Measurements from ENCODE around the gene HOXD3. TPM values are rescaled to one million over a fixed set of nuclear protein-coding genes. Genes with fewer than 3 reads are reported as not detected.

The HOXD3 gene
- total RNA-seq, 2 experiments from 2014 or later, result not detected

GRCh38 chr2:176157499-176158185 is 535 bp downstream of the HOXD3 start:
- no peaks in the 10 kb centered on the region for H3K9me2 ChIP-seq (ENCODE audit: insufficient read depth, low read length)
- no peaks in the 10 kb centered on the region for H4K20me1 ChIP-seq (ENCODE audit: insufficient read depth, low read length)
- BruUV-seq (replicated peaks), result no TSS peak
- DNase-seq (ENCODE audit: low spot score), result no peak
- CTCF ChIA-PET (ENCODE audit: unreplicated experiment), result no interaction called here
- H2AFZ ChIP-seq (ENCODE audit: low read length), result no peak overlapping the region
- H3K27ac ChIP-seq (ENCODE audit: low read depth, low read length, poor library complexity, severe bottlenecking), result no peak overlapping the region
- H3K4me3 ChIP-seq (ENCODE audit: low read depth, low read length, poor library complexity, severe bottlenecking), result no peak overlapping the region
- no peaks in the 10 kb centered on the region for H3K36me3 ChIP-seq (ENCODE audit: insufficient read depth, low read length)
- no peaks in the 10 kb centered on the region for H3K4me1 ChIP-seq (ENCODE audit: insufficient read depth, low read length, poor library complexity, severe bottlenecking)
- POLR2A ChIA-PET, result no interaction called here
- TF ChIP-seq EZH2phosphoT487 (IDR thresholded peaks at IDR 0.05; ENCODE audit: borderline replicate concordance, low read depth, low read length), result no peak
- TF ChIP-seq, protein P1, sequence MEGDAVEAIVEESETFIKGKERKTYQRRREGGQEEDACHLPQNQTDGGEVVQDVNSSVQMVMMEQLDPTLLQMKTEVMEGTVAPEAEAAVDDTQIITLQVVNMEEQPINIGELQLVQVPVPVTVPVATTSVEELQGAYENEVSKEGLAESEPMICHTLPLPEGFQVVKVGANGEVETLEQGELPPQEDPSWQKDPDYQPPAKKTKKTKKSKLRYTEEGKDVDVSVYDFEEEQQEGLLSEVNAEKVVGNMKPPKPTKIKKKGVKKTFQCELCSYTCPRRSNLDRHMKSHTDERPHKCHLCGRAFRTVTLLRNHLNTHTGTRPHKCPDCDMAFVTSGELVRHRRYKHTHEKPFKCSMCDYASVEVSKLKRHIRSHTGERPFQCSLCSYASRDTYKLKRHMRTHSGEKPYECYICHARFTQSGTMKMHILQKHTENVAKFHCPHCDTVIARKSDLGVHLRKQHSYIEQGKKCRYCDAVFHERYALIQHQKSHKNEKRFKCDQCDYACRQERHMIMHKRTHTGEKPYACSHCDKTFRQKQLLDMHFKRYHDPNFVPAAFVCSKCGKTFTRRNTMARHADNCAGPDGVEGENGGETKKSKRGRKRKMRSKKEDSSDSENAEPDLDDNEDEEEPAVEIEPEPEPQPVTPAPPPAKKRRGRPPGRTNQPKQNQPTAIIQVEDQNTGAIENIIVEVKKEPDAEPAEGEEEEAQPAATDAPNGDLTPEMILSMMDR (conservative IDR thresholded peaks at IDR 0.05; ENCODE audit: low read length), result no peak
- H3K9me3 ChIP-seq (ENCODE audit: low read length), result no peaks in the 10 kb centered on the region
- no peak overlapping the region for H3K4me2 ChIP-seq (ENCODE audit: low read length)
- no peaks in the 10 kb centered on the region for H3K79me2 ChIP-seq (ENCODE audit: insufficient read depth, low read depth, low read length)
- intact Hi-C loops (cut with micrococcal nuclease; ENCODE audit: unreplicated experiment), result no loop called here

DNA sequence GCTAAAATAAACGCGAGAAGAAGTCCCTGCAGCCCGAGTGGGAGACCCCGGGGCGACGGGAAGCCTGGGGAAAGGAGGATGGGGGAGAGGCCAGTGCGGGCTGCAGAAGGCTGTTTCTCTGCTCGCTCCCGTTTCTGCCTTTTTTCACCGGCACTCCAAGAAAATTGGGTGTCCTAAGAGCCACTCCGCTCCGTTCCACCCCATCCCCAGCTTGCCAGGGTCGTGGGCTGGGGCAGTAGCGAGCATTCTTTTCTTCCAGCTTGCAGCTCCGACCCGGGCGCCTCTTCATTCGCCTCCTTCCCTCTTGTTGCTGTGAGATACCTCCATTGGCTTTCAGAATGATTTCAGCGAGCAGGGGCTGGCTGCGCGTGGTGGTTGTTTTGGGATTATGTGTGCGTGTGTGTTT is 1.1 kb downstream of the HOXD3 start:
- no peak for TF ChIP-seq EZH2phosphoT487 (IDR thresholded peaks at IDR 0.05; ENCODE audit: borderline replicate concordance, low read depth, low read length)
- TF ChIP-seq, protein P1 (conservative IDR thresholded peaks at IDR 0.05; ENCODE audit: low read length), result no peak
- Histone ChIP-seq H3K27ac (ENCODE audit: low read depth, low read length, poor library complexity, severe bottlenecking) (no peak overlapping the region), H3K4me3 (ENCODE audit: low read depth, low read length, poor library complexity, severe bottlenecking) (no peak overlapping the region), H2AFZ (ENCODE audit: low read length) (no peak overlapping the region), H3K9me2 (ENCODE audit: insufficient read depth, low read length) (no peaks in the 10 kb centered on the region), H3K79me2 (ENCODE audit: insufficient read depth, low read depth, low read length) (no peaks in the 10 kb centered on the region), H3K36me3 (ENCODE audit: insufficient read depth, low read length) (no peaks in the 10 kb centered on the region), H4K20me1 (ENCODE audit: insufficient read depth, low read length) (no peaks in the 10 kb centered on the region), H3K4me1 (ENCODE audit: insufficient read depth, low read length, poor library complexity, severe bottlenecking) (no peaks in the 10 kb centered on the region), H3K9me3 (ENCODE audit: low read length) (no peaks in the 10 kb centered on the region), H3K4me2 (ENCODE audit: low read length) (no peak overlapping the region)
- CTCF ChIA-PET (ENCODE audit: unreplicated experiment), result no interaction called here
- no TSS peak for BruUV-seq (replicated peaks)
- intact Hi-C loops (cut with micrococcal nuclease; ENCODE audit: unreplicated experiment), result no loop called here
- DNase-seq (ENCODE audit: low spot score), result no peak
- POLR2A ChIA-PET, result no interaction called here

DNA sequence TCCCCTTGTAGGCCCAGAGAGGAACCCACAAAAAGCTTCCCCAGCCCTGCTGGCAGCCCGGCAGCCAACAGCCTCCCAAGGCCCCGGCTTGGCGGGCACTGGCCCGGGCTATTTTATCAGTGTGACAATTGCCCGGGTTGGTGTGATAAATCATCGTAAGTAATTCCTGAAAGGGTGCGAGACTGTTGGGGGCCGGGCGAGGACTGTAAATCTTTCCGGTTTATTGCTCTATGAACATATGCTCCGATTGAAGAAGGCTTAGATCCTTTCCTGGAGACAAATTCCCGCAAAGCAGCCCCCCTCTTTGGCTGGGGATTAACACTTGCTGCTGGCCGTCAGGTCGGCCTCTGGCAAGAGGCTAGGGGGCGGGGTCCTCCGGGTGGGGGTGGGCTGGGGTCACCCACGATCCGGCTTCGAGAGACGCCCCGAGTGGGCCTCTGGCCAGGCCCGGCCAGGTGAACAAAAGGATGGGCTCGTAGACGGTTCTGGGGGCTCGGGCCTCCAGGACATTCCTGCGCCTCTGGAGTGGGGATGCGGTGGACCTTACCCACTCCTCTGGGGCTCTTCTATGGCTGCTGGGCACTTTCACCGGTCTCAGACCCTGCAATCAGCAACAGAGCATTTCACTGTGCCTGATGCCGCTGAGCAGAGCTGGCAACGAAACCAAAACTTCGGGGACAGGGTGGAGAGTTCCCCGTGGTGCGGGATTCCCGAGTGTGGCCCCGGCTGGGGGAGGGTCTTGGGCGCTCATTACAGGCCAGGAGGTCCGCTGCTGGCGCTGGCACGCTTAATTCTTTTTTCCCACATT is 2.0 kb downstream of the HOXD3 start:
- no peaks in the 10 kb centered on the region for H3K79me2 ChIP-seq (ENCODE audit: insufficient read depth, low read depth, low read length)
- no peak for DNase-seq (ENCODE audit: low spot score)
- H3K9me2 ChIP-seq (ENCODE audit: insufficient read depth, low read length), result no peaks in the 10 kb centered on the region
- H3K36me3 ChIP-seq (ENCODE audit: insufficient read depth, low read length), result no peaks in the 10 kb centered on the region
- no peak overlapping the region for H2AFZ ChIP-seq (ENCODE audit: low read length)
- ChIA-PET CTCF (ENCODE audit: unreplicated experiment) (no interaction called here), POLR2A (no interaction called here)
- H3K27ac ChIP-seq (ENCODE audit: low read depth, low read length, poor library complexity, severe bottlenecking), result no peak overlapping the region
- no peaks in the 10 kb centered on the region for H3K9me3 ChIP-seq (ENCODE audit: low read length)
- no peak overlapping the region for H3K4me2 ChIP-seq (ENCODE audit: low read length)
- TF ChIP-seq EZH2phosphoT487 (IDR thresholded peaks at IDR 0.05; ENCODE audit: borderline replicate concordance, low read depth, low read length), result no peak
- TF ChIP-seq, protein P1 (conservative IDR thresholded peaks at IDR 0.05; ENCODE audit: low read length), result no peak
- BruUV-seq (replicated peaks), result no TSS peak
- no peaks in the 10 kb centered on the region for H4K20me1 ChIP-seq (ENCODE audit: insufficient read depth, low read length)
- no peaks in the 10 kb centered on the region for H3K4me1 ChIP-seq (ENCODE audit: insufficient read depth, low read length, poor library complexity, severe bottlenecking)
- intact Hi-C loops (cut with micrococcal nuclease; ENCODE audit: unreplicated experiment), result no loop called here
- H3K4me3 ChIP-seq (ENCODE audit: low read depth, low read length, poor library complexity, severe bottlenecking), result no peak overlapping the region

Measured in OCI-LY7 (cell line).